ENCODE results near the gene TOR1AIP1. TPM values are rescaled to one million over a fixed set of nuclear protein-coding genes. Genes with fewer than 3 reads are reported as not detected.
"Not testable (repeated sequence)": the region's sequence is repeated elsewhere in the genome, so short reads cannot be mapped to it uniquely, and the experiment has no call there.

The TOR1AIP1 gene, protein sequence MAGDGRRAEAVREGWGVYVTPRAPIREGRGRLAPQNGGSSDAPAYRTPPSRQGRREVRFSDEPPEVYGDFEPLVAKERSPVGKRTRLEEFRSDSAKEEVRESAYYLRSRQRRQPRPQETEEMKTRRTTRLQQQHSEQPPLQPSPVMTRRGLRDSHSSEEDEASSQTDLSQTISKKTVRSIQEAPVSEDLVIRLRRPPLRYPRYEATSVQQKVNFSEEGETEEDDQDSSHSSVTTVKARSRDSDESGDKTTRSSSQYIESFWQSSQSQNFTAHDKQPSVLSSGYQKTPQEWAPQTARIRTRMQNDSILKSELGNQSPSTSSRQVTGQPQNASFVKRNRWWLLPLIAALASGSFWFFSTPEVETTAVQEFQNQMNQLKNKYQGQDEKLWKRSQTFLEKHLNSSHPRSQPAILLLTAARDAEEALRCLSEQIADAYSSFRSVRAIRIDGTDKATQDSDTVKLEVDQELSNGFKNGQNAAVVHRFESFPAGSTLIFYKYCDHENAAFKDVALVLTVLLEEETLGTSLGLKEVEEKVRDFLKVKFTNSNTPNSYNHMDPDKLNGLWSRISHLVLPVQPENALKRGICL
- 42.1 to 61.2 TPM (median 42.6 TPM) in 3 replicates for total RNA-seq
- long read RNA-seq, full-length matches to known transcripts = 73 of 79 reads
- long read RNA-seq, partial matches to known transcripts = 2 of 79 reads
- long read RNA-seq, other reads (novel, unspliced or antisense) = 4 of 79 reads

DNA sequence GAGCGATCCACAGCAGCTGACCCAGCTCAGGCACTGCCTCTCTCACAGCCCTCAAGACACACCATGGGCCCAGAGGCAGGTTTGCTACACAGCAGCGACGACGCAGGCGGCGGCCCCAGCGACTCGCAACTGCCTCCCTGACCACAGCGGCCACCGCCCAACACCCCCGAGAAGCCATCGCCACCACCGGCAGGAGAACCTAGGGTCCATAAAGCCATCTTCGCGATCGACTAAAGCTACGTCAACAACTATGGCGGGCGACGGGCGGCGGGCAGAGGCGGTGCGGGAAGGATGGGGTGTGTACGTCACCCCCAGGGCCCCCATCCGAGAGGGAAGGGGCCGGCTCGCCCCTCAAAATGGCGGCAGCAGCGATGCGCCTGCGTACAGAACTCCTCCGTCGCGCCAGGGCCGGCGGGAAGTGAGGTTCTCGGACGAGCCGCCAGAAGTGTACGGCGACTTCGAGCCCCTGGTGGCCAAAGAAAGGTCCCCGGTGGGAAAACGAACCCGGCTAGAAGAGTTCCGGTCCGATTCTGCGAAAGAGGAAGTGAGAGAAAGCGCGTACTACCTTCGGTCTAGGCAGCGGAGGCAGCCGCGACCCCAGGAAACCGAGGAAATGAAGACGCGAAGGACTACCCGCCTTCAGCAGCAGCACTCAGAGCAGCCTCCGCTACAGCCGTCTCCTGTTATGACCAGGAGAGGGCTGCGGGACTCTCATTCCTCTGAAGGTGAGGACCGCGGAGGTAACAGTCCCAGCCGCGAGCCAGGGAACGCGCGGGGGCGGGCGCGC lies at the start of gene TOR1AIP1:
Gene TOR1AIP1, plus strand, starts transcription at position 33 of the 787 bp plus-strand sequence. Its CDS starts 218 bp downstream, at position 251.
- DNase-seq (ENCODE audit: low spot score) = peak; percentile 99
- H3K27me3 Mint-ChIP-seq (ENCODE audit: low read depth) = no peaks in the 10 kb centered on the region
- H3K27ac Mint-ChIP-seq (ENCODE audit: unreplicated experiment) = peak within 1 kb of the TSS; percentile 100
- no peaks in the 10 kb centered on the region for H3K9me3 Mint-ChIP-seq (ENCODE audit: low read depth)
- peaks cover 2% of the 10 kb centered on the region for H3K36me3 Mint-ChIP-seq (ENCODE audit: low read depth)
- peaks cover 44% of the 10 kb centered on the region for H3K4me1 Mint-ChIP-seq (ENCODE audit: low read depth)
- peak; percentile 69 for TF ChIP-seq CTCF (IDR thresholded peaks at IDR 0.05)
- peak within 1 kb of the TSS; percentile 93 for H3K4me3 Mint-ChIP-seq (ENCODE audit: unreplicated experiment)

- H3K4me3 Mint-ChIP-seq (ENCODE audit: unreplicated experiment); H3K9me3 Mint-ChIP-seq (ENCODE audit: low read depth); H3K27ac Mint-ChIP-seq (ENCODE audit: unreplicated experiment); DNase-seq (ENCODE audit: low spot score); H3K4me1 Mint-ChIP-seq (ENCODE audit: low read depth); H3K27me3 Mint-ChIP-seq (ENCODE audit: low read depth): not testable (repeated sequence)
- peaks cover 11% of the 10 kb centered on the region for H3K36me3 Mint-ChIP-seq (ENCODE audit: low read depth)
Measured at GRCh38 chr1:179836686-179837445, 45.2 kb upstream of the TOR1AIP1 start.

DNA sequence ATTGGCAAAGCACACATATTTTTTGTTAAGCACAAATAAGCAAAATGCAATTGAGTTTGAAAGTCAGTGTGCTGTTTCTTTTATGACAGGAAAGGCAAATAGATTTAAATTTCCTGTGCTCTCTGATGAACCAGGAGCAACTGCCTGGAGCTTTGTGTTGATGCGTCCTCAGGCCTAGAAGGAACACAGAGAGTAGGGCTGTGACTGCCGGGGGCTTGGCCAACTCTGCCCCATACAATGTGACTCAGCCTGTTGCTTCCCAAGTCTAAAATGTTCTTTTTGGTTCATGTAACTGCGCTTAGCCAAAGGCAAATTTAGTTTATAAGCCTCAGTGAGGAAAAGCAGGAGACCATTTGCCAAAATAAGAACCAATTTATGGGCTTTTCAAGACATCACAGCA lies 42.0 kb upstream of the TOR1AIP1 start:
- Mint-ChIP-seq H3K9me3 (ENCODE audit: low read depth) (no peaks in the 10 kb centered on the region), H3K27me3 (ENCODE audit: low read depth) (no peaks in the 10 kb centered on the region), H3K4me3 (ENCODE audit: unreplicated experiment) (no peak overlapping the region), H3K4me1 (ENCODE audit: low read depth) (no peaks in the 10 kb centered on the region), H3K27ac (ENCODE audit: unreplicated experiment) (no peak overlapping the region), H3K36me3 (ENCODE audit: low read depth) (peaks cover 10% of the 10 kb centered on the region)
- TF ChIP-seq CTCF (IDR thresholded peaks at IDR 0.05) = no peak
- DNase-seq (ENCODE audit: low spot score) = no peak

DNA sequence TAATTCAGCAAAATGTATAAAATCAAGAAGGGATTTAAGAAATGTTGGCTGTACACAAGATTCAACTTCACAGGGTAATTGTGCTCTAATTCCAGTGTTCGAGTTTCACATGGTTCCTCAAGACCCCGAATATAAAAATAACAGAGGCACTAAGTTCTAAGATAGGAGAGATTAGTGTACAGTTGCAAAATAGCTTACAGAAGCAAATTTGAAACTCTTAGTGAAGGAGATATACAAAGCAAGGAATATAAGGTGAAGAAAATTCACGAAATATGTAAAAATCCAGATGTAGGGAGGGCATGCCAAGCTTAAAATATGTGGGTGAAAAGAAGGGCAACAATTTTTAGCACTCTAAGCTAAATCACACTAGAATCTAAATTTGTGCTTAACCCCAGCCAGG lies 33.9 kb upstream of the TOR1AIP1 start:
- Mint-ChIP-seq H3K36me3 (ENCODE audit: low read depth) (peaks cover 32% of the 10 kb centered on the region), H3K4me1 (ENCODE audit: low read depth) (no peaks in the 10 kb centered on the region), H3K27me3 (ENCODE audit: low read depth) (no peaks in the 10 kb centered on the region), H3K9me3 (ENCODE audit: low read depth) (no peaks in the 10 kb centered on the region), H3K4me3 (ENCODE audit: unreplicated experiment) (no peak overlapping the region), H3K27ac (ENCODE audit: unreplicated experiment) (no peak overlapping the region)
- no peak for TF ChIP-seq CTCF (IDR thresholded peaks at IDR 0.05)
- no peak for DNase-seq (ENCODE audit: low spot score)

GRCh38 chr1:179853102-179853501 lies 29.0 kb upstream of the TOR1AIP1 start:
- H3K4me3 Mint-ChIP-seq (ENCODE audit: unreplicated experiment) = no peak overlapping the region
- no peak for DNase-seq (ENCODE audit: low spot score)
- no peaks in the 10 kb centered on the region for H3K27me3 Mint-ChIP-seq (ENCODE audit: low read depth)
- H3K36me3 Mint-ChIP-seq (ENCODE audit: low read depth) = peaks cover 29% of the 10 kb centered on the region
- H3K27ac Mint-ChIP-seq (ENCODE audit: unreplicated experiment) = no peak overlapping the region
- no peaks in the 10 kb centered on the region for H3K9me3 Mint-ChIP-seq (ENCODE audit: low read depth)
- TF ChIP-seq CTCF (IDR thresholded peaks at IDR 0.05) = no peak
- no peaks in the 10 kb centered on the region for H3K4me1 Mint-ChIP-seq (ENCODE audit: low read depth)

DNA sequence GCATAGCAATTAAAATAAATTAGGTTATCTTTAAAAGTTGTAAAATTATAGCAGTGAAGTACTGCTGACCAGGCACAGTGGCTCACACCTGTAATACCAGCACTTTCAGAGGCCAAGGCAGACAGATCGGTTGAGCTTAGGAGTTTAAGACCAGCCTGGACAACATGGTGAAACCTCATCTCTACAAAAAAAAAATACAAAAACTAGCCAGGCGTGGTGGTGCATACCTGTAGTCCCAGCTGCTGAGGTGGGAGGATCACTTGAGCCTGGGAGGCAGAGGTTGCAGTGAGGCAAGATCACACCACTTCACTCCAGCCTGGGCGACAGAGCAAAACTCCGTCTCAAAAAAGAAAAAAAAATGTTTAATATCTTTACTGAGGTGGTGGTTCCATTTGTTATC lies 26.3 kb upstream of the TOR1AIP1 start:
- H3K36me3 Mint-ChIP-seq (ENCODE audit: low read depth) = peaks cover 16% of the 10 kb centered on the region
- not testable (repeated sequence) for H3K27me3 Mint-ChIP-seq (ENCODE audit: low read depth); H3K9me3 Mint-ChIP-seq (ENCODE audit: low read depth); H3K27ac Mint-ChIP-seq (ENCODE audit: unreplicated experiment); DNase-seq (ENCODE audit: low spot score); H3K4me1 Mint-ChIP-seq (ENCODE audit: low read depth); H3K4me3 Mint-ChIP-seq (ENCODE audit: unreplicated experiment)

Data from chondrocyte (in vitro differentiated cells).